H9 (cell line): ENCODE data around the gene EFHD2. TPM values are rescaled to one million over a fixed set of nuclear protein-coding genes. Genes with fewer than 3 reads are reported as not detected.
A peak's percentile ranks its signal among the peaks of the same experiment; 100 is the strongest.

Experiments used
- DNase-seq: peaks from one replicate; pipeline ENCODE4 v3.0.0-alpha.2; 2017
- H2AFZ ChIP-seq: one replicate; pipeline ENCODE4 v1.6.1; 2013; ENCODE audit warnings: mild to moderate bottlenecking, low read length, control low read depth, moderate library complexity
- H2AK5ac ChIP-seq: 2 replicates; pipeline ENCODE4 v1.6.1; 2013; ENCODE audit warnings: low read length, control low read depth, mixed read lengths; ENCODE audit not compliant: insufficient read length
- H2BK120ac ChIP-seq: one replicate; pipeline ENCODE4 v1.6.1; 2013; ENCODE audit warnings: low read depth, mild to moderate bottlenecking, low read length, control low read depth, inconsistent platforms; ENCODE audit not compliant: poor library complexity, severe bottlenecking
- H2BK12ac ChIP-seq: 2 replicates; pipeline ENCODE4 v1.6.1; 2013; ENCODE audit warnings: low read length, control low read depth, mixed read lengths, low read depth; ENCODE audit not compliant: insufficient read length
- H2BK15ac ChIP-seq: 2 replicates; pipeline ENCODE4 v1.6.1; 2013; ENCODE audit warnings: low read depth, low read length, control low read depth
- H2BK20ac ChIP-seq: one replicate; pipeline ENCODE4 v1.6.1; 2013; ENCODE audit warnings: low read depth, mild to moderate bottlenecking, low read length, control low read depth, inconsistent platforms; ENCODE audit not compliant: poor library complexity, severe bottlenecking
- H2BK5ac ChIP-seq: 2 replicates; pipeline ENCODE4 v1.6.1; 2013; ENCODE audit warnings: low read length, control low read depth, mixed read lengths; ENCODE audit not compliant: insufficient read length
- H3K14ac ChIP-seq: 2 replicates; pipeline ENCODE4 v1.6.1; 2013; ENCODE audit warnings: low read length, control low read depth; ENCODE audit not compliant: insufficient read depth
- H3K18ac ChIP-seq: 2 replicates; pipeline ENCODE4 v1.6.1; 2013; ENCODE audit warnings: low read depth, mild to moderate bottlenecking, mixed read lengths, low read length, control low read depth; ENCODE audit not compliant: insufficient read length
- H3K23ac ChIP-seq: 2 replicates; pipeline ENCODE4 v1.6.1; 2013; ENCODE audit warnings: low read length, control low read depth, mixed read lengths, low read depth; ENCODE audit not compliant: insufficient read length
- H3K23me2 ChIP-seq: 2 replicates; pipeline ENCODE4 v1.6.1; 2013; ENCODE audit warnings: low read depth, mild to moderate bottlenecking, mixed read lengths, low read length, control low read depth; ENCODE audit not compliant: insufficient read length, poor library complexity, severe bottlenecking
- H3K27ac ChIP-seq: 2 replicates; pipeline ENCODE4 v1.5.1; 2013; ENCODE audit warnings: low read length, control low read depth, mixed read lengths, low read depth; ENCODE audit not compliant: insufficient read length
- H3K27me3 ChIP-seq: 2 replicates; pipeline ENCODE4 v1.6.1; 2013; ENCODE audit warnings: low read length, control low read depth, inconsistent platforms; ENCODE audit not compliant: insufficient read depth
- H3K4ac ChIP-seq: 2 replicates; pipeline ENCODE4 v1.6.1; 2013; ENCODE audit warnings: low read depth, mild to moderate bottlenecking, control low read depth, inconsistent platforms, low read length, moderate library complexity
- H3K4me1 ChIP-seq: 2 replicates; pipeline ENCODE4 v1.6.1; 2013; ENCODE audit warnings: low read length, control low read depth, inconsistent platforms; ENCODE audit not compliant: insufficient read depth
- H3K4me2 ChIP-seq: 2 replicates; pipeline ENCODE4 v1.6.1; 2013; ENCODE audit warnings: low read length, control low read depth, mixed read lengths; ENCODE audit not compliant: insufficient read length, insufficient read depth
- H3K56ac ChIP-seq: 2 replicates; pipeline ENCODE4 v1.6.1; 2013; ENCODE audit warnings: low read depth, mild to moderate bottlenecking, mixed read lengths, low read length, control low read depth; ENCODE audit not compliant: insufficient read length
- H3K79me1 ChIP-seq: 2 replicates; pipeline ENCODE4 v1.6.1; 2013; ENCODE audit warnings: low read depth, mild to moderate bottlenecking, moderate library complexity, low read length, control low read depth, inconsistent platforms; ENCODE audit not compliant: insufficient read depth, poor library complexity, severe bottlenecking
- H3K79me2 ChIP-seq: 2 replicates; pipeline ENCODE4 v1.6.1; 2013; ENCODE audit warnings: low read length, control low read depth, inconsistent platforms; ENCODE audit not compliant: insufficient read depth
- H3K9ac ChIP-seq: 2 replicates; pipeline ENCODE4 v1.6.1; 2013; ENCODE audit warnings: low read length, control low read depth, mixed read lengths; ENCODE audit not compliant: insufficient read length; ENCODE audit errors: extremely low read depth
- H3K9me3 ChIP-seq: one replicate; pipeline ENCODE4 v1.6.1; 2013; ENCODE audit warnings: low read depth, low read length, inconsistent platforms; ENCODE audit not compliant: control insufficient read depth
- H3T11ph ChIP-seq: one replicate; pipeline ENCODE4 v1.6.1; 2013; ENCODE audit warnings: mild to moderate bottlenecking, low read length, control low read depth, inconsistent platforms
- H4K20me1 ChIP-seq: one replicate; pipeline ENCODE4 v1.6.1; 2013; ENCODE audit not compliant: control insufficient read depth, insufficient read length, insufficient read depth
- H4K5ac ChIP-seq: 2 replicates; pipeline ENCODE4 v1.6.1; 2013; ENCODE audit warnings: low read depth, mild to moderate bottlenecking, mixed read lengths, low read length, control low read depth; ENCODE audit not compliant: insufficient read length
- H4K8ac ChIP-seq: replicated peaks from 2 replicates; pipeline ENCODE4 v1.6.1; 2013; ENCODE audit warnings: low read length, control low read depth, mixed read lengths, low read depth; ENCODE audit not compliant: insufficient read length
- H4K91ac ChIP-seq: 2 replicates; pipeline ENCODE4 v1.6.1; 2013; ENCODE audit warnings: low read depth, mild to moderate bottlenecking, moderate library complexity, mixed read lengths, low read length, control low read depth; ENCODE audit not compliant: insufficient read length
- H3K27ac Mint-ChIP-seq, 3 experiments: 2 replicates in 2 of 3; 3 replicates in 1 of 3; pipeline ENCODE4 v1.8.0; 2020 to 2021; ENCODE audit warnings: mixed read lengths in 3 of 3, mild to moderate bottlenecking in 1 of 3, moderate library complexity in 1 of 3
- H3K27me3 Mint-ChIP-seq: 2 replicates; pipeline ENCODE4 v1.8.0; 2021; ENCODE audit warnings: low read depth, mild to moderate bottlenecking, moderate library complexity, mixed read lengths
- H3K36me3 Mint-ChIP-seq, 3 experiments: 2 replicates in 2 of 3; 3 replicates in 1 of 3; pipeline ENCODE4 v1.8.0; 2020 to 2021; ENCODE audit warnings: low read depth in 3 of 3, mixed read lengths in 3 of 3; ENCODE audit not compliant: insufficient read depth in 1 of 3
- H3K4me1 Mint-ChIP-seq, 2 experiments: 2 replicates each; pipeline ENCODE4 v1.8.0; 2020; ENCODE audit warnings: mixed read lengths in 2 of 2
- H3K4me3 Mint-ChIP-seq, 2 experiments: 2 replicates in 1 of 2; 3 replicates in 1 of 2; pipeline ENCODE4 v1.8.0; 2020 to 2021; ENCODE audit warnings: mild to moderate bottlenecking in 2 of 2, mixed read lengths in 2 of 2, moderate library complexity in 1 of 2
- H3K9me3 Mint-ChIP-seq, 2 experiments: 2 replicates in 1 of 2; 3 replicates in 1 of 2; pipeline ENCODE4 v1.8.0; 2020; ENCODE audit warnings: mild to moderate bottlenecking in 2 of 2, mixed read lengths in 2 of 2, moderate library complexity in 1 of 2
- CTCF ChIP-seq: fragments of 200-600 bp; sonication (generic); conservative IDR thresholded peaks from 3 replicates; pipeline ENCODE4 v1.8.0; 2021; ENCODE audit warnings: antibody characterized with exemption, mild to moderate bottlenecking
- WGBS: extraction: QIAGEN DNeasy Blood & Tissue Kit; methylation state at CpG from one replicate; pipeline ENCODE4 v1.1.7; 2013; ENCODE audit warnings: missing lambda C conversion rate, low lambda C conversion rate, mixed read lengths; ENCODE audit not compliant: insufficient read length; ENCODE audit errors: extremely low coverage; 5-methylcytosine and 5-hydroxymethylcytosine counted together
- total RNA-seq: library from RNA; stranded (reverse); gene quantifications from 2 replicates; pipeline ENCODE4 v1.2.1, GENCODE V29; 2021

Gene EFHD2
- total RNA-seq, 1 experiment from 2014 or later, result 16.5 TPM

- no peak overlapping the region for H3K4me3 Mint-ChIP-seq
- H3K36me3 Mint-ChIP-seq, result no peaks in the 10 kb centered on the region; a peak in 1 of 7 replicates
- no peak overlapping the region for H2BK20ac ChIP-seq
- H3K79me2 ChIP-seq, result no peaks in the 10 kb centered on the region
- H3K4ac ChIP-seq, result no peak overlapping the region
- no peak for DNase-seq
- H2BK5ac ChIP-seq, result no peak overlapping the region
- H3K18ac ChIP-seq, result no peak overlapping the region
- H4K8ac ChIP-seq, result no peak overlapping the region
- no peak overlapping the region for H2BK120ac ChIP-seq
- H4K91ac ChIP-seq, result no peak overlapping the region
- H2AFZ ChIP-seq, result no peak overlapping the region
- no peak overlapping the region for H4K5ac ChIP-seq
- H2AK5ac ChIP-seq, result no peak overlapping the region
- peaks cover 6% of the 10 kb centered on the region for H3K27me3 Mint-ChIP-seq
- no peak overlapping the region for H3K9ac ChIP-seq
- peaks cover 0 to 6% of the 10 kb centered on the region in 2 experiments; a peak in 2 of 5 replicates for H3K9me3 Mint-ChIP-seq
- no peaks in the 10 kb centered on the region for H4K20me1 ChIP-seq
- H3K14ac ChIP-seq, result no peak overlapping the region
- H3K23me2 ChIP-seq, result no peaks in the 10 kb centered on the region
- no peak overlapping the region for H3T11ph ChIP-seq
- no peak for TF ChIP-seq CTCF
- no peaks in the 10 kb centered on the region for H3K4me1 ChIP-seq
- peak overlapping the region in 1 of 3 experiments; percentile 12; a peak in 1 of 7 replicates for H3K27ac Mint-ChIP-seq
- H3K27ac ChIP-seq, result no peak overlapping the region
- no peak overlapping the region for H3K23ac ChIP-seq
- no CpG with 5 or more reads among the region's 3 CpGs for WGBS
- H3K27me3 ChIP-seq, result no peaks in the 10 kb centered on the region
- H3K79me1 ChIP-seq, result no peaks in the 10 kb centered on the region
- H3K56ac ChIP-seq, result no peak overlapping the region
- no peak overlapping the region for H2BK12ac ChIP-seq
- no peak overlapping the region for H2BK15ac ChIP-seq
- no peaks in the 10 kb centered on the region for H3K4me1 Mint-ChIP-seq
- no peak overlapping the region for H3K4me2 ChIP-seq
- H3K9me3 ChIP-seq, result no peaks in the 10 kb centered on the region
Measured at GRCh38 chr1:15449567-15449966, 39.9 kb downstream of the EFHD2 start.
